Stimulated activated CD8-positive, alpha-beta memory T cell treated with anti-CD3 and anti-CD28 coated beads, Interleukin-2, amount 100 ng/mL, for 1 hour (primary cell): ENCODE data around the gene LGALS7.
"Not testable (repeated sequence)": the region's sequence is repeated elsewhere in the genome, so short reads cannot be mapped to it uniquely, and the experiment has no call there.

ENCODE experiments used
- DNase-seq, 2 donors: peaks; one replicate each; pipeline ENCODE4 v3.0.0-alpha.2; 2020; ENCODE audit warnings: low read depth in 2 of 2

LGALS7 gene

DNA sequence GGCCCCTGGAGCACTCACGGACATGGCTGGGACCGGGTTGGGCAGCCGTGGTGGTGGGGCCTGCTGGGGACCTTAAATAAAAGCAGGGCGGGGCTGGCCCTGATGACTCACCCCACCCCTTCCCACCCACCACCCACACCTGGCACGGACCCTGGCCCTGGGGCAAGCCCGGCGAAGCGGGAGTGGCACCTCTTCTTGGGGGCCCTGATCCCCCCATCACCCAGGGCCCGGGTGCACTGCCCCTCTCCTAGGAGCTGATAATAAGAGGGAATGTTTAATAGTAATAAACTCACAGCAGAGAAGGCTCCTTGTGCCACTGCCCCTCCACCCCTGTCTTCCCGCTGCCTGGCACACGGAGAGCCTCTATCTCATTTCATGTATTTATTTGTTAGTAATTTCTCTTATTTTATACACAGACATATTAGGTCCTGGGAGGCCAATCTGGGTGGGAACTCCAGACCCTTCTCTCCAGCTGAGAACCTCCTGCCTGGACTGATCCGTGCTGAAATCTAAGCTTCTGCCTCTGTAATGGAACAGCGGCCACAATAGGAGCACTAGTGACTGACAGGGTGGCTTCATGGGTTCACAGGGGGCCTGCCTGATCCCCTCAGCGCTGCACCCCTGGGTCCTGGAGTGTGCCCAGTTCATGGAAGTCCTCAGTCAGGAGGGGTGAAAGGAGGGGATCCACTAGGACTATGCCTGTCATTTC is at the start of gene LGALS7:
Gene LGALS7, minus strand, starts transcription at position 49 of the 709 bp plus-strand sequence. Its CDS starts 25 bp downstream, at position 24.
- DNase-seq, result no peak

DNA sequence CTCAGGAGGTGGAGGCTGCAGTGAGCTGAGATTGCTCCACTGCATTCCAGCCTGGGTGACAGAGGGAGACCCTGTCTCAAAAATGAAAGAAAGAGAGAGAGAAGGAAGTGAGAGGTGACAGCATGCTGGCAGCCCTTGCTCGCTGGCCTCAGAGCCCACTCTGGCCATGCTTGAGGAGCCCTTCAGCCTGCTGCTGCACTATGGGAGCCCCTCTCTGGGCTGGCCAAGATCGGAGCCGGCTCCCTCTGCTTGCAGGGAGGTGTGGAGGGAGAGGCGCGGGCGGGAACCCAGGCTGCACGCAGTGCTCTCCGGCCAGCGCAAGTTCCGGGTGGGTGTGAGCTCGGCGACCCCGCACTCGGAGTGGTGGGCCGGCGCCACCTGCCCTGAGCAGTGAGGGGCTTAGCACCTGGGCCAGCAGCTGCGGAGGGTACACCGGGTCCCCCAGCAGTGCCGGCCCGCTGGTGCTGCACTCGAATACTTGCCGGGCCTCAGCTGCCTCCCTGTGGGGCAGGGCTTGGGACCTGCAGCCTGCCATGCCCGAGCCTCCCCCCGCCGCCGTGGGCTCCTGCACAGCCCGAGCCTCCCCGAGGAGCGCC is 48.0 kb upstream of the LGALS7 start:
- not testable (repeated sequence) for DNase-seq

DNA sequence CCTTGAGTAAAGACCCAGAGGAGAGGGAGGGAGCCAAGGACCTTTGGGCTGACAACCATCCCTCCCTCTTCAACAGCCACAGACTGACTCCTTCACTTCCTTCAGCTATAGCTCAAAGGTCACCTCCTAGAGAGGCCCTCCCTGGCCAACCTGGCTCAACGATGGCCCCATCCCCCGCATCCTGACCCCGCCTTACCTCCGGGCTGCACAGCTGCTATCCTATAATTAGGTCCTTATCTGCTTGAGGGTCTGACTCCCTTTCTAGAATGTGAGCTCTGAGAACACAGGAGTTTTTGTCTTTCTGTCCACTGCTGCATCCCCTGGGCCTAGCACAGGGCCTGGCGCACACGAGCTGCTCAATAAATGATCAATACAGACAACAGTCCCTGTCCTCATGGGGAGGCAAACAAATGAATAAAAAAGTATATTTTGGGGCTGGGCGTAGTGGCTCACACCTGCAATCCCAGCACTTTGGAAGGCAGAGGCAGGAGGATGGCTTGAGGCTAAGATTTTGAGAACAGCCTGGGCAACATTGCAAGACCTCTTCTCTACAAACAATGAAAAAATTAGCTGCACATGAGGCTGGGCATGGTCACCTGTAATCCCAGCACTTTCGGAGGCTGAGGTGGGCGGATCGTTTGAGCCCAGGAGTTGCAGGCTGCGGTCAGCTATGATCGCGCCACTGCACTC is 46.1 kb upstream of the LGALS7 start:
- DNase-seq, result no peak

DNA sequence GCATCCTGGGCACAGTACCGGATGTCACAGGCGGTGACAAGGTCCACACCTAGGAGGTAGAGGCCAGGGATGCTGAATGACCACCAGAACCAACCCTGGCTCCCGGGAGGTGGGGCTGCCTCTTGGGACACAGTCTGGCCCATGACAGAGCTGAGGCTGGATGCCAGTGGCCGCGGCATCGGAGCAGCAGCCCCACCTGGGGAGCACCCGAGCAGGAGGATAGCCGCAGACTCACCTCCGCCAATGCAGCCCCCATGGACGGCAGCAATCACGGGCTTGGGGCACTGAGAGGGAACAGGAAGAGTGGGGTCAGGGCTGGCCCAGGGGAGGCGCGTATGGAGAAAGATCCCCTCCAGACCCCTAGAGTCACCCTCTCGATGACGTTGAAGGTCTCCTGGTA is 43.8 kb upstream of the LGALS7 start:
- no peak for DNase-seq

DNA sequence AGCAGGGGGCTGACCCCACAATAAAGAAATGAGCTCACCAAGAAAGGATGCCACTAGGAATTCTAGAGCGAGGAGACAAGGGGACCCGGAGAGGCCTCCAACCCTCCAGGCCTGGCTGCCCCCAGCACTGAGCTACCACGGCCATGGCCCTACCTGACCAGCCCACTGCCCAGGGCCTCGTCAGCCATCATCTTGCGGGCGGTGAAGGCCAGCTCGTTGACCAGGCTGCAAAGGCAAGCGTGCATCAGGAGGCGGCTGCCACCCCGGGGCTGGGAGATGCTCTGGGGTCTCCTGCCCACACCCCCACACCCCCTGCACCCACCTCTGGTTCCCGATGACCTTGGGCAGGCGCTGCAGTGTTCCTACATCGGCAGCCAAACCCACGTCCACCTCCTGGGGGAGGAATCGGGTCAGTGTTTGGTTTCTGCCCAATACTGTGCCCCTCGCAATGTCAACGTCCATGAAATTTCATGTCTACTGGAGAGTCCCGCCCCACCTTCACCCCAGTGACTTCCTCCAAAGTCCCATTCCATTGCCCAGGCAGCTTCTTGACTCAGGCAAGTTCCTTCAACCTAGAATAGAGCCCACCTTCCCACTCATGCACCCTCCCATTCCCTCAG is 42.9 kb upstream of the LGALS7 start:
- no peak for DNase-seq

DNA sequence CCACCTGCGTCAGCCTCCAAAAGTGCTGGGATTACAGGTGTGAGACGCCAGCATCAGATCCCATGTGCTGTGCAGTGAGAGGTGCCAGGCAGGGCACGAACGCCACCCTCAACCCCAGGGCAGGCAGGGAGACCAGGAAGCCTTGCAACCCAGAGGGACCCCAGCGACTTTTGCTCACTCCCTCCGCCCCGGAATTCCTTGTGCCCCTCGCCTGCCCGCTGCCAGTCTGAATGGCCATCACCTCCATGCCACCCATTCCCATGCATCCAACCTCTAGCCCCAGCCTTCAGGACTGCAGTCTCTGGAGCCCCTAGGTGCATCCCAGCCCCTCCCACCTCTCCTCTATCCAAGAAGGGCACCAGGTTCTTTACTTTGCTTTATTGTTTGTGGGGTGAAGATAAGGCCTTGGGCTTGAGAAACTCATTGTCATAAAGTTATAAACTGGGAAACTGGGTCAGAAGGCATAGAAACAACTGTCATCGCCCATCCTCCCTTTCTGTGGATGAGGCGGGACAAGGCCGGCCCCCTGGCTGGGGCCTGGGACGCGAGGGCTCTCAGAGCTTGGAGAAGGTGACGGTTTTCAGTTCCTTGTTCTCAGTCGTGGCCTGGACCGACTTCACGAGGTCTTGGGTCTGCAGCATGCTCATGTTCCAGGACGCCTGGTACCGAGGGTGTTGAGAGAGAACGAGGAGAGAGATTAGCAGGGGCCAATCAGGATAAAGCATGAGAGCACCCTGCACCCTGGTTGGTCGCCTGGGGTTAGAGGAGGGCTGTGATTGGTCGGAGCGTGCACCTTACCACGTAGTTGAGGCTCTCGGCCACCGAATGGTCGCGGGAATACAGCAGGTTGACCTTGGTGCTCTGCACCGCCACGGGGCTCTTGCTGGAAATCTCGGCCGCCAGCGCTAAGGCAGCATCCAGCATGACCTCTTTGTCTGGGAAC is 42.0 kb upstream of the LGALS7 start:
- no peak for DNase-seq

DNA sequence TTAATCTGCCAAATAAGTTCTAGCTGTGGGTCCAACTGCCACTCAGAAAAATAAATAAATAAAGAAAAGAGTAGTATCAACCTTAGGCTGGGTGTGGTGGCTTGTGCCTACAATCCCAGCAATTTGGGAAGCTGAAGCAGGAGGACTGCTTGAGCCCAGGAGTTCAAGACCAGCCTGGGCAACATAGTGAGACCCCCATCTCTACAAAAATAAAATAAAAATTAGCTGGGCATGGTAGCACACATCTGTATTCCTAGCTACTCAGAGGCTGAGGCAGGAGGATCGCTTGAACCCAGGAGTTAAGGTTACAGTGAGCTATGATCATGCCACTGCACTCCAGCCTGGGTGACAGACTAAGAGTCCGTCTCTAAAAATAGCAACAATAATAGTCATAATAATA is 40.6 kb upstream of the LGALS7 start:
- DNase-seq, result not testable (repeated sequence)

DNA sequence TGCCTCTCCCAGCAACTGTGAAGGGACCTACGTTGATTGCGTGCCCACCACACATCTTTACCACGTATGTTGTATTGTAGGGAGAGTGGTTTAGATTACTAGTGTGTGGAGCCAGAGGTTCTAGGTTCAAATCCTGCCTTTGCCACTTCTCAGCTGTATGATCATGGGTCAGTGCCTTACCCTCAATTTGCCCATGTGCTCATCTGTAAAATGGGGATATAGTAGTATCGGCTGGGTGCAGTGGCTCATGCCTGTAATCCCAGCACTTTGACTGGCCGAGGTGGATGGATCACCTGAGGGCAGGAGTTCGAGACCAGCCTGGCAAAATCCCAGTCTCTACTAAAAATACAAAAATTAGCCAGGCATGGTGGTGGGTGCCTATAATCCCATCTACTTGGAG is 40.0 kb upstream of the LGALS7 start:
- DNase-seq, result no peak

DNA sequence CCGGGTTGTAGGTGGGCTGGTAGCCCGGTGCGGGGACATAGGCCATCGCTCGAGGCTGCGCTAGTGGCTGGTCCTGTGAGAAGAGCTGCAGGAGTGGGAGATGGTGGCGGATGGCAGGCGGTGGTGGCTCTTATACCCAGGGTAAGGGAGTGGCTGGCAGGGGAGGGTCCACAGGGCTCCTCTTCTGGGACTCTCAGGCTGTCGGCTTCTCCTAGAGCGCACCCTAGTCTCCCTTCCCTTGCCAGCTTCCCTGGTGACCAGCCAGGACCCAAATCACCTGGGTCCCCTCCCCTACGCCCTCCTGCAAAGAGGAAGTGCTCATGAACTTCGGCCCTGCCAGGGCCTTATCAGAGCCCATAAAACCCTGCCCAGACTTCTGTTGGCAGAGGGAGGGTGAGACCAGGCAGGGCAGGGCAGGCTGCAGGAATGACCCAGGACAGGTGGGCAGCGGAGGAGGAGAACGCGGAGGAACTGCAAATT is 39.6 kb upstream of the LGALS7 start, which contains the start of gene LGALS4:
Gene LGALS4, minus strand, starts transcription at position 105 of the 480 bp plus-strand sequence. Its CDS starts 59 bp downstream, at position 46.
- no peak for DNase-seq

DNA sequence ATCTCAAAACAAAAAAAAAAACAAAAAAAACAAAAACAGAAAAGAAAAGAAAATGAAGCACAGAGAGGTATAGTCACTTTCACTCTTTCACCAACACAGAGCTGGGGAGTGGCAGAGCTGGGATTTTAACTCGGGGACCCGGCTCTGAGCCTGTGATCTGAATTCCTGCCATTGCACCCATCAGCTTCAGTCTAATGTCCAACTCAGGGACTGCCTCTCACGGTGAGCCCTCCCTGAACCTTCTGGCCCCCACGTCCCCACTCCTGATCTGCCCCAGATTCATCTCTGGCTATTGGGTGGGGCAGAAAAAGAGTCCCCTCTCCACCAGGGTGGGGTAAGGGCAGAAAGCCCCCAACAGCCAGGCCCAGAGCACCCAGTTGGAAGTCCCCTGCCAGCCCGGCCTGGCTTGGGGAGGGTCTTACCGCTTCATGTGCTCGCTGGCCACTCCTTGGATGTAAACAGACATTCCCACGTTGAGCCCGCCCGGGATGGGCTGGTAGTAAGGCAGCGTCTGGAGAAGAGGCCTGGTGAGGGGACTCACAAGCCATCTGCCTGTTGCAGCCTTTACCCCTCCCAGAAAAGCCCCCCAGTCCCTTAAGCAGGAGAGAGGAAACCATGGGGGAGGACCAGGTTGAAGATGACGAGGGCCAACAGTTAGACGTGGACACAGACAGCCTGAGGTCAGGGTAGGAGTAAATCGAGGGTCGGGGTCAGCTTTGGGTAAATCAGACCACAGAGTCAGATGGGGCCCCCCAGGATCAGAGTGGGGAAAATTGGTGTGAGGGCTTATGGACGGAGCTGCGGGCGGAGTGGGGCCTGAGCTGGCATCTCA is 38.9 kb upstream of the LGALS7 start:
- DNase-seq, result no peak

DNA sequence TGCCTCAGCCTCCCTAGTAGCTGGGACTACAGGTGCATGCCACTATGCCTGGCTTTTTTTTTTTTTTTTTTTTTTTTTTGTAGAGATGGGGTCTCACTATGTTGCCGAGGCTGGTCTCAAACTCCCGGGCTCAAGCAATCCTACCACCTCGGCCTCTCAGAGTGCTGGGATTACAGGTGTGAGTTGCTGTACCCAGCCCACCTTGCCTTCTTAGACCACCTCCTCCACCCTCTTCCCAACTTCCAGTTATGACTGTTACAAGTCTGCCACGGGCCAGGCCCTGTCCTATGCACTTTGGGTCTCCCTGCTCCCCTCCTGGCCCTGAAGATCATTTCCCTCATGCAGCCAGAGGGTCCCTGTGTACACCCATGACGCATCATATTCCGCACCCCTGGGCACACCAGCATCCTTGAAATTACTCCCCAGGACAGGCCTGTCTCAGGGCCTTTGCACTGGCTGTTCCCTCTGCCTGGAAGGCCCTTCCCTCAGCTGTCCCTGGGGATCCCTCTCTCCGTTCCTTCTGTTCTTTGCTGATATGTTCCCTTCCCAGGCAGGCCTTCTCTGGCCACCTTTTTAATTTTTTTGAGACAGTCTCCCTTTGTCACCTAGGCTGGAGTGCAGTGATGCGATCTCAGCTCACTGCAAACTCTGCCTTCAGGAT is 36.4 kb upstream of the LGALS7 start:
- no peak for DNase-seq

DNA sequence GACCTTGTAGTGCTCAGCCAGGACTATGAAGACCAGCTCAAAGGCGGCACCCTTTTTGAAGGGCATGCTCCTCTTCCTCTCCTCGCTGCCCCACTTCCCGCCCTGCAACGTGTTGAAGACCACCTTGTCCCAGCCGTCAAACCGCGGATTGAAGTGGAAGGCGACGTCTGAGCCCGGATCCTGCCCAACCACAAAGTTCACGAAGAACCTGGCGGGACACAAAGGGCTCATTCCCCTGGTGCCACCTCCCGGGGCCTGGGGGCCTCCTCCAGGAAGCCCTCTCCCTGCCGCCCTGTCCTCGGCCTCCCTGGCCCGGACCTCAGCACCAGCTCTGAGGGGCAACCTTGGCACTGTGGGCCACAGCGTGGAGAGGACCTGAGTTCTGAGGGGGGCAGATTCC is 35.4 kb upstream of the LGALS7 start:
- no peak for DNase-seq

DNA sequence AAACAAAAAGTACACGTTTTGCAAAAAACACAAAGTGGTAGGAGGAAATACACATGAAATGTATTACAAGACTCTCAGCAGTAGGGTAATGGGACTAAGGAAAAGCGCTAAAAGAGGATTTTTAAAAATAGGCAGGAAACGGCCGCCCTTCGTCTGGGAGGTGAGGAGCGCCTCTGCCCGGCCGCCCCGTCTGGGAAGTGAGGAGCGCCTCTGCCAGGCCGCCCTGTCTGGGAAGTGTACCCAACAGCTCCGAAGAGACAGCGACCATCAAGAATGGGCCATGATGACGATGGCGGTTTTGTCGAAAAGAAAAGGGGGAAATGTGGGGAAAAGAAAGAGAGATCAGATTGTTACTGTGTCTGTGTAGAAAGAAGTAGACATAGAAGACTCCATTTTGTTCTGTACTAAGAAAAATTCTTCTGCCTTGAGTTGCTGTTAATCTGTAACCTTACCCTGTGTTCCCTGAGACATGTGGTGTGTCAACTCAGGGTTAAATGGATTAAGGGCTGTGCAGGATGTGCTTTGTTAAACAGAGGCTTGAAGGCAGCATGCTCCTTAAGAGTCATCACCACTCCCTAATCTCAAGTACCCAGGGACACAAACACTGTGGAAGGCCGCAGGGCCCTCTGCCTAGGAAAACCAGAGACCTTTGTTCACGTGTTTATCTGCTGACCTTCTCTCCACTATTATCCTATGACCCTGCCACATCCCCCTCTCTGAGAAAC is 34.2 kb upstream of the LGALS7 start:
- DNase-seq, result not testable (repeated sequence)

DNA sequence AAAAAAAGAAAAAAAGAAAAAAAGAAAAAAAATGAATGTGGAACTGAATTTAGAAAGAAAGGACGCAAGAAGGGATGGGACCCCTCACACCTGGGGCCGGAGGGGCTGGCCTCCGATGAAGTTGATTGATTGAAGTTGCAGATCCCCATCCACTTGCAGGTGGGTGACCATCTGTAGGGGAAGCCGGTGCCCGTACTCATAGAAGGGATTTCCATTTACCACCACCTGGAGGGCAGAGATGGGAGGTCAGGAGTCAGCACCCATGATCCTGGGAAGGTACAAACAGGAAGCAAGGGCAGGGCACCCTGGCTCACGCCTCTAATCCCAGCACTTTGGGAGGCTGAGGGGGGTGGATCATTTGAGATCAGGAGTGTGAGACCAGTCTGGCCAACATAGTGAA is 33.1 kb upstream of the LGALS7 start:
- no peak for DNase-seq

DNA sequence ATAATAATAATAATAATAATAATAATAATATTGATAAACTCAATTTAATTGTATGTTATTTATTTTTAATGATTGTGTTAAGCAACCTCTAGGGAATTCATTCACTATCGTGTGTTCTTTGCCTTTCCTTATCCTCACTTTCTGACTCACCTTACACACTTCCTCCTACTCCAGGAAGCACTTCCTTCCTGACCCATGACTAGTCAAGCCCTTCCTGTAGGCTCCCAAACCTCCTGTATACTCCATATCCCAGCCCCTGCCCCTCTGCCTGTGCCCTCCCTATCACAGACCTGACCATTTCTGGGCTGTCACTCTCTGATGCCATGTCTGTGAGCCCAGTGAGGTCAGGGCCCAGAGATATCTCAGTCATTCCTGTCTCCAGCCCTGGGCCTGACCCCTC is 31.9 kb upstream of the LGALS7 start:
- DNase-seq, result no peak

DNA sequence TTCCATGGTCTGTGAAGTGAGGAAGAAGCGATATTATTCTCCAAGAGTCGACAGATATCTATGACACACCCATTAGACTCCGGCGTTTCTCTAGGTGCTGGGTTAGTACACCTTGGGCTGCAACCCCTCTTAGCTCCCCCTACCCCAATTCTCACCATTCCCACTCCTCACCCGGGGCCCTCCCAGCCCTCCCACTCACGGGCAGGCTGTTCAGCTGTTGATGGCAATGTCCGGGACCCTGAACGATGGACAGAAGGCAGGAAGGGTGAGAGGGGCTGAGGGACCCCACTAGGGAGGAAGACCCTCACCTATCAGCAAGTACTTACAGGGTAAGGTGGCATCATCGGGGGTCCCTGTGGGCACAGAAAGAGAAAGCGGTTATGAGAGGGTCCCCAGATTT is 30.2 kb upstream of the LGALS7 start:
- no peak for DNase-seq

DNA sequence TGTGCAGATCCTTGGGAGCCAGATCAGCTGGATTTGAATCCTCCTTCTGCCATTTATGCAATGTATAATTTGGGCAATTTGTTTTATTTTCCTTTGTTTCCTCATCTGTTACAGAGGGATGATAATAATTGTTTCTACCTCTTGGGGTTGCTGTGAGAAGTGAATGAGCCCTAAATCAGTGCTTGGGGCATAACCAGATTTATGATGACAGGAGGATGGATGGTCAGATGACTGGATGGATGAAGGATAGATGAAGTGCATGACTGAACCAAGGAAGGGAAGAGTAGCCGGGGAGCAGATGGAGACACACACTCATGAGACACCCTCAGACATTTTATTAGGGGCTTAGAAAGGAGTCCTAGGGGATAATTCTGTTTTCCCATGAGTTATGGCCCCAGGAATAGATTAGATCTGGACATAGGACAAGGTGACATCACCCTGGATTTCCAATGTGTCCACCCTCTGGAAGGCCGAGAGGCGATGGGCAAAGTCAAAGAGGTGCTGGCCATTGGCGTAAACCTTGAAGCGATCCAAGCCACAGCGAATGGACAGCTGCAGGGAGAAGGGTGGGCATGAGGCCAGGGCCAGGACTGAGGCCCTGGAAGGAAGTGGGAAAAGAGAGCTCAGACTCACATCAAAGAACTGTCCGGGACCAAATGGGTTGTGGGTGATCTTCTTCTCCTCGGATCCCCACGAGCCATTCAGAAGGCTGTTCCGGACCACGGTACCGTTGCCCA is 28.2 kb upstream of the LGALS7 start:
- no peak for DNase-seq

DNA sequence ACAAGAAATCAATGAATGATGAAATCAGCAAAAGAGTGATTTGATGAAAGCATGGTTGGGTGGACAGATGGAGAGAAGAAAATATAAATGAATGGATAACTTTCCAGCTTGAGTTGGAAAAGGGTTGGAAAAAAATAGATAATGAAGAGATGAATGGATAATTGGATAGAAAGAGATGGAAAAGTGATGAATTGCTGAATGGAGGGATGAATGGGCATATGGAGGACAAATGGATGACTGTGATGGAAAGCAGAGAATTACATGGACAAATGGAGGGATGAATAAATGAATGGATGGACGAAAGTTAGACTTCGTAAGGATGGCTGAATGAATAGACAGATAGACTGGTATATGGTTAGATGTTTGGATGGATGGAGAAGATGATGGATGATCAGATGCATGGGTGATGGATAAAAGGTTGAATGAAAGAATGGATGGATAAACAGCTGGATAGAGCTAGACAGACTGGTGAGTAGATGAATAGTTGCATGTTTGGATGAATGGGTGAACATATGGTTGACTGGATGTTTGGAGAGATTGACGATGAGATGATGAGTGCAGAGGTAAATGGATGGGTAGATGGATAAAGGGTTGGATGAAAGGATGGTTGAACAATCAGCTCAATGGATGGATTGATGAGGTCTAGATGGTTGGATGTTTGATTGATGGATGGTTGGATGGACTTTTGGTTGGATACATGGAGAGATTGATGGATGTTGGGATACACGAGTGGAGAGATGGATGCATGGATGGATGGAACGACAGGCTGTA is 27.4 kb upstream of the LGALS7 start:
- DNase-seq, result no peak
